ENCODE data around the gene SLC17A2. TPM values are rescaled to one million over a fixed set of nuclear protein-coding genes. Genes with fewer than 3 reads are reported as not detected.

SLC17A2 gene
- total and polyA plus RNA-seq, 2 experiments from 2014 or later, result not detected

GRCh38 chr6:25939593-25939992 lies 9.1 kb upstream of the SLC17A2 start (continued):
- TF ChIP-seq ZNF462 (CRISPR knock-in tag; IDR thresholded peaks at IDR 0.05), result no peak

DNA sequence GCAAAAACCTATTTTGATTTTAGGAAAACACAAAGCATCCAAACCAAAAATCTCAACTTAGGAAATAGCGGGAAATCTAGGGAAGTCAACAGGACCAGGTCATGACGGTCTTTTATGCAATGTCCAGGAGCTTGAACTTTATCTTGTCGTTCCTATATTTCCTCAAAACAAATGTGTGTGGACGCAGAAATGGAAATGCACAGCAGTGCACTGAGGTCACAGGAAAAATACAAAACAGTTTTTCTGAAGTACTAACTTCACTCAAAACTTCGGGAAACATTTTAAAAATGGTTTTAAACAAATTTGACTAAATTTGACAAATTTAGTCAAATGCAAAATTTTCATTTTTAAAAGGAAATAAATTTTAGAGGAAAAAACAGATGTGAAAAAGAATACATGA lies 5.5 kb upstream of the SLC17A2 start:
- H3K79me2 ChIP-seq (replicated peaks; ENCODE audit: insufficient read depth), result no peaks in the 10 kb centered on the region
- Mint-ChIP-seq H3K27me3 (ENCODE audit: insufficient read depth, low read depth, poor library complexity) (no peaks in the 10 kb centered on the region), H3K27ac (no peak overlapping the region), H3K36me3 (ENCODE audit: low read depth) (no peaks in the 10 kb centered on the region), H3K9me3 (no peaks in the 10 kb centered on the region), H3K4me1 (no peaks in the 10 kb centered on the region), H3K4me3 (no peak overlapping the region)
- no peaks in the 10 kb centered on the region for H3K36me3 ChIP-seq (ENCODE audit: insufficient read depth)
- no peak overlapping the region for H3K4me2 ChIP-seq
- no peaks in the 10 kb centered on the region for H3K9me2 ChIP-seq (ENCODE audit: insufficient read depth)
- no peak overlapping the region for H2AFZ ChIP-seq
- H3F3A ChIP-seq (replicated peaks; ENCODE audit: low read depth), result no peaks in the 10 kb centered on the region
- no peak overlapping the region for H3K27ac ChIP-seq (ENCODE audit: low read depth)
- H3K4me3 ChIP-seq, result no peak overlapping the region
- no peaks in the 10 kb centered on the region for H3K4me1 ChIP-seq (ENCODE audit: insufficient read depth)
- DNase-seq (ENCODE audit: low spot score), result no peak
- no peaks in the 10 kb centered on the region for H4K20me1 ChIP-seq (replicated peaks; ENCODE audit: insufficient read depth)
- no peaks in the 10 kb centered on the region for H3K27me3 ChIP-seq (ENCODE audit: insufficient read depth)
- no peak for ATAC-seq
- TF ChIP-seq POLR2AphosphoS5 (IDR thresholded peaks at IDR 0.05; ENCODE audit: low read depth) (no peak), ZNF331 (CRISPR knock-in tag; IDR thresholded peaks at IDR 0.05; ENCODE audit: low read depth) (no peak), EZH2 (IDR thresholded peaks at IDR 0.05; ENCODE audit: low read depth, unreplicated experiment) (no peak), NANOG (IDR thresholded peaks at IDR 0.05; ENCODE audit: borderline replicate concordance) (no peak), ZNF462 (CRISPR knock-in tag; IDR thresholded peaks at IDR 0.05) (no peak), ZNF114 (CRISPR knock-in tag; IDR thresholded peaks at IDR 0.05) (no peak), STAT1 (IDR thresholded peaks at IDR 0.05; ENCODE audit: unreplicated experiment) (no peak), EZH2phosphoT487 (IDR thresholded peaks at IDR 0.05; ENCODE audit: unreplicated experiment) (no peak), JUNB (IDR thresholded peaks at IDR 0.05; ENCODE audit: unreplicated experiment) (no peak), ETS1 (IDR thresholded peaks at IDR 0.05) (no peak)
